ENCODE results near the gene PIM2.
A peak's percentile ranks its signal among the peaks of the same experiment; 100 is the strongest.

PIM2 gene

DNA sequence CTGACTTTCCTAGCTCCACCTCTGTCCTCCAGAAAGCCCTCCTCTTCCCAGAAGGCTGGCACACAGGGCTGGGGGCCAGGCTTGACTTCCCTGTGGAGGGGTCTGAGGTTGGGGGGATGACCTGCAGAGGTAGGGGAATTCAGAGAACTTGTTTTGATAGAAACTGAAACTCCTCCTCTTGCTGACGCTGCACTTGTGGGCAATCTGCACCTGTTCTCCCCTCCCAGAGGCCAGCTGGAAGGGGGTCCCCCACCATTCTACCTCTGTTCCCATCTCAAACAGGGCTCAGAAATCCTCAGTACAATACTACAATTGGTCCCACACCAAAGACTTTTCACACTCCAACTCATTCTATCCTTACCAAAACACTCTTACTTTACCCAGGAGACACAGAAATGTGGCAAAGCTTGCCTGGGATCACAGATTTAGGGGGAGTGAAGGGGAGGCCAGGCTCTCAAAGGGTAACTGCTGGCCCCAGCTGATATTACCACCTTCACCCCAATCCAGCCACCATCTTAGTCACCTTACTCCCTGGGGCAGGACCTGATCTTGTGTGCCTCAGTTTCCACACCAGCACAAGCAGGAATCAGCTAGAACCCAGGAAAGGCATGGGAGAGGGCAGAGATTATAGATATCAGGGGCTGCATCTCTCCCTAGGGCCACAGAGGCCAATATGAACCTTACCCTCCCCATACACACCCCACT is 20.0 kb upstream of the PIM2 start:
- WGBS (ENCODE audit: extremely low coverage, insufficient coverage, low lambda C conversion rate), result no CpG with 5 or more reads among the region's 1 CpG
- H3K27ac ChIP-seq (ENCODE audit: low read depth, low read length), result no peak overlapping the region
- H2BK5ac ChIP-seq (ENCODE audit: low read length), result no peak overlapping the region
- H4K5ac ChIP-seq (ENCODE audit: low read length), result no peak overlapping the region
- no peak overlapping the region for H3K4ac ChIP-seq (ENCODE audit: low read depth, low read length)
- H2AK5ac ChIP-seq (ENCODE audit: low read length), result no peak overlapping the region
- no peak overlapping the region for H2BK15ac ChIP-seq (replicated peaks; ENCODE audit: low read depth)
- H3K4me1 ChIP-seq (ENCODE audit: control insufficient read depth, low read depth, low read length), result no peaks in the 10 kb centered on the region
- no peaks in the 10 kb centered on the region for H3K27me3 ChIP-seq (ENCODE audit: insufficient read depth, low read length, poor library complexity)
- DNase-seq, result no peak
- no peak overlapping the region for H3K4me3 ChIP-seq (ENCODE audit: low read length)
- no peak overlapping the region for H4K8ac ChIP-seq (ENCODE audit: low read depth, low read length)
- H3K23ac ChIP-seq (ENCODE audit: low read length), result no peak overlapping the region
- peaks cover 6% of the 10 kb centered on the region for H3K79me2 ChIP-seq (ENCODE audit: control insufficient read depth, insufficient read depth, low read length)
- no peak overlapping the region for H3K4me2 ChIP-seq (ENCODE audit: low read length)
- no peak overlapping the region for H3K56ac ChIP-seq (ENCODE audit: low read length)
- H3K79me1 ChIP-seq (ENCODE audit: low read length), result no peaks in the 10 kb centered on the region
- peaks cover 2% of the 10 kb centered on the region for H3K36me3 ChIP-seq (ENCODE audit: control insufficient read depth, insufficient read depth, low read length)
- no peak overlapping the region for H3K18ac ChIP-seq (ENCODE audit: low read length)
- H3K9ac ChIP-seq (ENCODE audit: low read length), result no peak overlapping the region
- no peak overlapping the region for H2BK120ac ChIP-seq (ENCODE audit: low read depth, low read length)

DNA sequence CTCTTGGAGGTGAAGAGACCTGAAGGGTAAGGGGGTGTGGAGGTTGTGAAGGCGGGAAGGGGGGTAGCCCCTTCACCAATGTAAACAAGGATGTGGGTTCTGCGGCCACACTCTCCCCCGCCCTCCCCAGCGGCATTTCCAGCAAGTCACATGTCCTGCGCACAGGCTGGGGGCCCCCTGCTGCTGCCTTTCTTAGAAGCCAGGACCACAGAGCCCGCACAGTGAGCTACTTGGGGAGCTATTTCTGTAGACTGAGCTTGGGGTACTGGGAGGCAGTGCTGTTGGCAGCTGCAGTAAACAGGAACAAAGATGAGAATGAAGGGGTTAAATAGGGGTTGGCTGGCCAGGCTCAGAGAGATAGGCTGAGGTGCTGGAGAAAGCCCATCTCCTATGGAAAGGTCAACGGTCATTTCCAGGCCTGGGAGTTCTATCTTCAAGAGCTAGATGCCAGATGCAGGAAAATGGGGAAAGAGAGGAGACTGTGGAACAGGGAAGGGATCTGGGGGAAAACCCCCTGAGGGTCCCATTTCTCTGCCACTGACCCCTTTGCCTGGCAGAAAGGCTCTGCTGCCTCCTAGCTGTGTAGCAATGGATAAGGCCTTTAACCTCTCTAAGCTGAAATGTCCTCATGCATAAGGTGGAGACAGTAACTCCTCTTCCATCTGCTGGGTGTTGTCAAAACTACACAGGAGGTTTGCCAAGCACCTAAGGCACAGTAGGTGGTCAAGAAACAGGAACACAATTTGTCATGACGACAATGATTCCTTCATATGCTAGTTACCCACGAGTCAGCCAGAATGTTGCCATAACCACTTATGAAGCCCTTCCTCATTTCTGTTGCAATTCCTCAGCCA is 18.5 kb upstream of the PIM2 start:
- H3K23ac ChIP-seq (ENCODE audit: low read length), result no peak overlapping the region
- H3K4me1 ChIP-seq (ENCODE audit: control insufficient read depth, low read depth, low read length), result no peaks in the 10 kb centered on the region
- peak; percentile 70 for DNase-seq
- H3K9ac ChIP-seq (ENCODE audit: low read length), result peak overlapping the region; percentile 23
- no peak overlapping the region for H3K27ac ChIP-seq (ENCODE audit: low read depth, low read length)
- no peaks in the 10 kb centered on the region for H3K79me1 ChIP-seq (ENCODE audit: low read length)
- no peak overlapping the region for H2BK15ac ChIP-seq (replicated peaks; ENCODE audit: low read depth)
- H3K56ac ChIP-seq (ENCODE audit: low read length), result peak overlapping the region; percentile 64
- no peak overlapping the region for H3K4me3 ChIP-seq (ENCODE audit: low read length)
- WGBS (ENCODE audit: extremely low coverage, insufficient coverage, low lambda C conversion rate), result no CpG with 5 or more reads among the region's 9 CpGs
- H3K4ac ChIP-seq (ENCODE audit: low read depth, low read length), result peak overlapping the region; percentile 21
- H3K27me3 ChIP-seq (ENCODE audit: insufficient read depth, low read length, poor library complexity), result no peaks in the 10 kb centered on the region
- H2BK120ac ChIP-seq (ENCODE audit: low read depth, low read length), result no peak overlapping the region
- no peak overlapping the region for H2AK5ac ChIP-seq (ENCODE audit: low read length)
- no peak overlapping the region for H4K8ac ChIP-seq (ENCODE audit: low read depth, low read length)
- no peak overlapping the region for H4K5ac ChIP-seq (ENCODE audit: low read length)
- H3K4me2 ChIP-seq (ENCODE audit: low read length), result no peak overlapping the region
- no peak overlapping the region for H3K18ac ChIP-seq (ENCODE audit: low read length)
- peaks cover 6% of the 10 kb centered on the region for H3K79me2 ChIP-seq (ENCODE audit: control insufficient read depth, insufficient read depth, low read length)
- H3K36me3 ChIP-seq (ENCODE audit: control insufficient read depth, insufficient read depth, low read length), result peaks cover 2% of the 10 kb centered on the region
- H2BK5ac ChIP-seq (ENCODE audit: low read length), result no peak overlapping the region

- Histone ChIP-seq H2AK5ac (ENCODE audit: low read length) (no peak overlapping the region), H3K79me1 (ENCODE audit: low read length) (no peaks in the 10 kb centered on the region), H3K79me2 (ENCODE audit: control insufficient read depth, insufficient read depth, low read length) (peaks cover 6% of the 10 kb centered on the region), H3K27me3 (ENCODE audit: insufficient read depth, low read length, poor library complexity) (no peaks in the 10 kb centered on the region), H3K4me2 (ENCODE audit: low read length) (no peak overlapping the region), H2BK5ac (ENCODE audit: low read length) (no peak overlapping the region), H3K18ac (ENCODE audit: low read length) (no peak overlapping the region), H2BK15ac (replicated peaks; ENCODE audit: low read depth) (no peak overlapping the region), H4K8ac (ENCODE audit: low read depth, low read length) (no peak overlapping the region), H3K4me1 (ENCODE audit: control insufficient read depth, low read depth, low read length) (no peaks in the 10 kb centered on the region), H4K5ac (ENCODE audit: low read length) (no peak overlapping the region), H2BK120ac (ENCODE audit: low read depth, low read length) (no peak overlapping the region), H3K27ac (ENCODE audit: low read depth, low read length) (no peak overlapping the region), H3K36me3 (ENCODE audit: control insufficient read depth, insufficient read depth, low read length) (peaks cover 2% of the 10 kb centered on the region), H3K4me3 (ENCODE audit: low read length) (no peak overlapping the region), H3K56ac (ENCODE audit: low read length) (peak overlapping the region; percentile 37), H3K23ac (ENCODE audit: low read length) (no peak overlapping the region), H3K9ac (ENCODE audit: low read length) (peak overlapping the region; percentile 4), H3K4ac (ENCODE audit: low read depth, low read length) (no peak overlapping the region)
- WGBS (ENCODE audit: extremely low coverage, insufficient coverage, low lambda C conversion rate), result no CpG with 5 or more reads among the region's 8 CpGs
- DNase-seq, result no peak
These were observed 17.7 kb upstream of the PIM2 start for GRCh38 chrX:48936429-48937053.

- H3K27ac ChIP-seq (ENCODE audit: low read depth, low read length), result no peak overlapping the region
- H3K4me1 ChIP-seq (ENCODE audit: control insufficient read depth, low read depth, low read length), result no peaks in the 10 kb centered on the region
- DNase-seq, result no peak
- no peak overlapping the region for H2BK120ac ChIP-seq (ENCODE audit: low read depth, low read length)
- H4K5ac ChIP-seq (ENCODE audit: low read length), result no peak overlapping the region
- no peak overlapping the region for H2AK5ac ChIP-seq (ENCODE audit: low read length)
- no peak overlapping the region for H3K4me2 ChIP-seq (ENCODE audit: low read length)
- WGBS (ENCODE audit: extremely low coverage, insufficient coverage, low lambda C conversion rate), result no CpG with 5 or more reads among the region's 1 CpG
- H3K9ac ChIP-seq (ENCODE audit: low read length), result no peak overlapping the region
- no peak overlapping the region for H2BK15ac ChIP-seq (replicated peaks; ENCODE audit: low read depth)
- H3K36me3 ChIP-seq (ENCODE audit: control insufficient read depth, insufficient read depth, low read length), result peaks cover 2% of the 10 kb centered on the region
- H3K79me1 ChIP-seq (ENCODE audit: low read length), result no peaks in the 10 kb centered on the region
- no peak overlapping the region for H3K4me3 ChIP-seq (ENCODE audit: low read length)
- H3K79me2 ChIP-seq (ENCODE audit: control insufficient read depth, insufficient read depth, low read length), result peaks cover 6% of the 10 kb centered on the region
- H3K4ac ChIP-seq (ENCODE audit: low read depth, low read length), result no peak overlapping the region
- no peaks in the 10 kb centered on the region for H3K27me3 ChIP-seq (ENCODE audit: insufficient read depth, low read length, poor library complexity)
- no peak overlapping the region for H3K23ac ChIP-seq (ENCODE audit: low read length)
- no peak overlapping the region for H3K56ac ChIP-seq (ENCODE audit: low read length)
- H2BK5ac ChIP-seq (ENCODE audit: low read length), result no peak overlapping the region
- no peak overlapping the region for H4K8ac ChIP-seq (ENCODE audit: low read depth, low read length)
- no peak overlapping the region for H3K18ac ChIP-seq (ENCODE audit: low read length)
These were observed 16.5 kb upstream of the PIM2 start for GRCh38 chrX:48935301-48935670.

- no CpG with 5 or more reads among the region's 7 CpGs for WGBS (ENCODE audit: extremely low coverage, insufficient coverage, low lambda C conversion rate)
- H3K4me2 ChIP-seq (ENCODE audit: low read length), result no peak overlapping the region
- no peaks in the 10 kb centered on the region for H3K4me1 ChIP-seq (ENCODE audit: control insufficient read depth, low read depth, low read length)
- H3K79me2 ChIP-seq (ENCODE audit: control insufficient read depth, insufficient read depth, low read length), result peaks cover 3% of the 10 kb centered on the region
- no peak for DNase-seq
- peaks cover 2% of the 10 kb centered on the region for H3K36me3 ChIP-seq (ENCODE audit: control insufficient read depth, insufficient read depth, low read length)
- H3K18ac ChIP-seq (ENCODE audit: low read length), result no peak overlapping the region
- H4K8ac ChIP-seq (ENCODE audit: low read depth, low read length), result no peak overlapping the region
- no peaks in the 10 kb centered on the region for H3K79me1 ChIP-seq (ENCODE audit: low read length)
- no peak overlapping the region for H3K4me3 ChIP-seq (ENCODE audit: low read length)
- H2AK5ac ChIP-seq (ENCODE audit: low read length), result no peak overlapping the region
- H3K27me3 ChIP-seq (ENCODE audit: insufficient read depth, low read length, poor library complexity), result no peaks in the 10 kb centered on the region
- H2BK120ac ChIP-seq (ENCODE audit: low read depth, low read length), result no peak overlapping the region
- H2BK15ac ChIP-seq (replicated peaks; ENCODE audit: low read depth), result no peak overlapping the region
- no peak overlapping the region for H3K56ac ChIP-seq (ENCODE audit: low read length)
- H3K4ac ChIP-seq (ENCODE audit: low read depth, low read length), result no peak overlapping the region
- H4K5ac ChIP-seq (ENCODE audit: low read length), result no peak overlapping the region
- H2BK5ac ChIP-seq (ENCODE audit: low read length), result no peak overlapping the region
- no peak overlapping the region for H3K9ac ChIP-seq (ENCODE audit: low read length)
- no peak overlapping the region for H3K27ac ChIP-seq (ENCODE audit: low read depth, low read length)
- no peak overlapping the region for H3K23ac ChIP-seq (ENCODE audit: low read length)
These were observed 15.9 kb upstream of the PIM2 start for GRCh38 chrX:48934581-48935300.
